Inferior parietal cortex (tissue), 1 donor: Measurements from ENCODE around the gene MRPS18B.
A peak's percentile ranks its signal among the peaks of the same experiment; 100 is the strongest.

ENCODE experiments used
- DNase-seq: peaks from one replicate; pipeline ENCODE4 v3.0.0-alpha.2; 2016; ENCODE audit errors: extremely low spot score

Gene MRPS18B

DNA sequence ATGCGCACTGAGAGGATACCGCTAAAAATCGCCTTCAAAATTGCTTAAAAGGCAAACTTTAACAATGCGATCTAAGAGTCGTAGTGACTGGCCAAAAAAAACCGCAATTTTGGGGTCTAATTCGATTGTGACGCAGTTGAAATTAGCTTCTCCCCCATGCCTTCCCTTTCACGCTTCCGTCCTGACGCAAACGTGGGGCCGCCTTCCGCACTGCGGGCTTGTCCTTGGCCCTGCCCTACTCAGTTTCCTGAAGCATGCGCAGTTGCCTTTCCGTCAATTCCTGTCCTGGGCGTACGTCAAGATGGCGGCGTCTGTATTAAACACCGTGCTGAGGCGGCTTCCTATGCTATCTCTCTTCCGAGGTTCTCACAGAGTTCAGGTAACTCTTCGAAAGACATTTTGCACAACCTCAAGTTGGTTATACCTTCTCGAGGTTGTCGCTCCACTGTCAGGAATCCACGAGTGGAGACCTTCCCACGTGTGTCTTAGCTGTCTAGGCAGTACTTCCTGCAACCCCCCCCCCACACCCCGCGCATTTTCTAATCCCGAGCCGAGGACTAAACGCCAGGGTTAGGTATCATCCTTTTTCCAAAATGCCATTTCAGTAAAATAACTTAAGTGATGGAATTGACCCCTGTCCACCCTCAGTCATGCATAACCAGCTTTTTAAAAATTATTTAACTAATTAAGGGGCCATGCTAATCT lies at the start of gene MRPS18B:
Gene MRPS18B (plus strand): TSS at position 276 of the 705 bp plus-strand sequence. CDS start 26 bp downstream, at position 302.
- peak; percentile 99 for DNase-seq

DNA sequence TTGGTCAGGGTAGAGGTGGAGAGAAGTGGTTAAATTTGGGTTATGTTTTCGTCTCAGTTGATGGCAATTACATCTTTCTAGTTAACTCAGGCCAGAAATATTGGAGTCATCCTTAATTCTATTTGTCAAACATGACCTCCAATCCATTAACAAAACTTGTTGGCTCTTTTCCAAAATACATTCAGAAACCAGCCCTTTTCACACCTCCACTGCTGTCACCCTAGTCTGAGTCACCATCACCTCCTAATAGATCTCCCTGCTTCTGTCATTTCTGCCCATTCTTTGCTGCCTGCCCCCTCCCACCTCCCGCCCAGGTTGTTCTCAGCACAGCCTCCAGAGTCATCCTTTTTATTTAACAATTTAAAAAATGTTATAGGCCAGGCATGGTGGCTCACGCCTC lies 49.4 kb upstream of the MRPS18B start:
- no peak for DNase-seq

GRCh38 chr6:30570263-30570662 lies 47.4 kb upstream of the MRPS18B start:
- no peak for DNase-seq

GRCh38 chr6:30570740-30571074 lies 46.9 kb upstream of the MRPS18B start:
- no peak for DNase-seq

DNA sequence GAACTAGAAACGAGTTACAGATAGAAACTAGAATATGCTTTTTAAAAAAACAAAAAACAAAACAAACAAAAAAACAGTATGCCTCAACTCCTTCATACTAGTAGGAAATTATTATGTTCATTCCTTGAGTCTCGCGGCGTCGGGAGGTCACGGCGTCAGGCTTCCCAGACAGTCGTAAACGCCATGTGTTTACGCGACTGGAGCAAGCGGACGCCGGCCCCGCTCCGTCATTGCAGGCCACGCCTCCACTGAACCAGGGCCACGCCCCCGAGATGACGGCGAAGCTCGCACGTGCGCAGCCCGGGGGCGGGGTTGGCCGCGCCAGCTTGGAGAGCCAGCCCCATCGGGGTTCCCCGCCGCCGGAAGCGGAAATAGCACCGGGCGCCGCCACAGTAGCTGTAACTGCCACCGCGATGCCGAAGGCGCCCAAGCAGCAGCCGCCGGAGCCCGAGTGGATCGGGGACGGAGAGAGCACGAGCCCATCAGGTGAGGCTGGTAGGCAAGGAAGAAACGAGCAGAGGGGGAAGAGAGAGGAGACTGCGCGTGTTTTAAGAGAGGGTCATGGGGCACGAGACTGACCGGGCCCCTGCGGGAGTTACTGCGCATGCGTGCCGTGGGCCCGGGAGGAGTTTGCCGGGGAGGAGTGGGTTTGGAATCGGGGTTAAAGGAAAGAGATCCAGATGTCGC lies 46.4 kb upstream of the MRPS18B start, which contains the start of gene ABCF1:
Gene ABCF1 (plus strand): TSS at position 368 of the 687 bp plus-strand sequence. CDS start 46 bp downstream, at position 414.
- DNase-seq, result peak; percentile 97

GRCh38 chr6:30571762-30572082 lies 45.9 kb upstream of the MRPS18B start:
- no peak for DNase-seq

DNA sequence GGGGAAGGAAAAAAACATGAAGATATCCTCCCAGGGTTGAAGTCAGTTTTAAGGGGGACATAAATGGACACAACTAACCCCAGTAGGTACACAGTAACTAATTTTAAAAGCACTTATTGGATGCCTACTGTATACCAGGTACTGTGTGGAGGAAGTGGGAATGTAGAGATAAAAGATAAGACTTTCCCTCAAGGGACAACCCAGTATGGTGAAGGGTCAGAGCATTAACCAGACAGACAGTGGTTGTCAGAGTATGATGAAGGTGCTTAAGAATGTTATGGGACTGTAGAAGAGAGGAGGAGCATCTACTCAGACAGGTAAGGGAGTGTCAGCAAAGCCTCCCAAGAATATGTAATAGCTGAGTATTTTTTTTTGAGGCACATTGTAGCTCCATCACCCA lies 45.5 kb upstream of the MRPS18B start:
- DNase-seq, result no peak

- no peak for DNase-seq
Measured at GRCh38 chr6:30573113-30573512, 44.5 kb upstream of the MRPS18B start.

GRCh38 chr6:30578051-30578450 lies 39.6 kb upstream of the MRPS18B start:
- no peak for DNase-seq

GRCh38 chr6:30583921-30584320 lies 33.7 kb upstream of the MRPS18B start:
- no peak for DNase-seq

GRCh38 chr6:30589754-30590358 lies 27.8 kb upstream of the MRPS18B start:
- DNase-seq, result no peak

GRCh38 chr6:30590509-30590908 lies 27.1 kb upstream of the MRPS18B start:
- no peak for DNase-seq

DNA sequence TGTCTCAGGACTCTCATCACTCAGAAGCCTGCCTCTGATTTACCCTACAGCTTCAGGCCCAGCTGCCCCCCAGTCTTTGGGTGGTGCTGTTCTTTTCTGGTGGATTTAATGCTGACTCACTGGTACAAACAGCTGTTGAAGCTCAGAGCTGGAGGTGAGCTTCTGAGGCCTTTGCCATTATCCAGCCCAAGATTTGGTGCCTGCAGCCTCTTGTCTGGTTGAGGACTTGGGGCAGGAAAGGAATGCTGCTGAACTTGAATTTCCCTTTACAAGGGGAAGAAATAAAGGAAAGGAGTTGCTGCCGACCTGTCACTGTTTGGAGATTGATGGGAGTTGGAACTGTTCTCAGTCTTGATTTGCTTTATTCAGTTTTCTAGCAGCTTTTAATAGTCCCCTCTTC lies 26.6 kb upstream of the MRPS18B start:
- no peak for DNase-seq

DNA sequence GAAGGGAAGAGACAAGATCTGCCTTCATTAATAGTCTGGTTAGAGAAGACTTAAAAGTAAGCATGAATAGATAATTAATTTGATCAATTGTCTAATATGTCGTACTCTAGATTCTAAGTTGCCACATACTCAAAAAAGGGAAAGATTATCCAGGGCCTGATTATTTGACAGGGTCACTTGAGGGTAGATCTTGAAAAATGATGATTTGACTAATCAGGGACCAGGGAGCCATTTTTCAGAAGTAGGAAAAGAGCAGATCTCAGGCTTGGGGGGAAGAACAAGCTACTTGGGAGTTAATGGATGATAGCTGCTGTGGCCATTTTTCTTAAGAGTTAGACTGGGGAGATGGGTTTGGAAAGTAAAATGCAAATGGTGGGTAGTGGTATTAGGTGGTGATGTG lies 25.4 kb upstream of the MRPS18B start:
- no peak for DNase-seq

DNA sequence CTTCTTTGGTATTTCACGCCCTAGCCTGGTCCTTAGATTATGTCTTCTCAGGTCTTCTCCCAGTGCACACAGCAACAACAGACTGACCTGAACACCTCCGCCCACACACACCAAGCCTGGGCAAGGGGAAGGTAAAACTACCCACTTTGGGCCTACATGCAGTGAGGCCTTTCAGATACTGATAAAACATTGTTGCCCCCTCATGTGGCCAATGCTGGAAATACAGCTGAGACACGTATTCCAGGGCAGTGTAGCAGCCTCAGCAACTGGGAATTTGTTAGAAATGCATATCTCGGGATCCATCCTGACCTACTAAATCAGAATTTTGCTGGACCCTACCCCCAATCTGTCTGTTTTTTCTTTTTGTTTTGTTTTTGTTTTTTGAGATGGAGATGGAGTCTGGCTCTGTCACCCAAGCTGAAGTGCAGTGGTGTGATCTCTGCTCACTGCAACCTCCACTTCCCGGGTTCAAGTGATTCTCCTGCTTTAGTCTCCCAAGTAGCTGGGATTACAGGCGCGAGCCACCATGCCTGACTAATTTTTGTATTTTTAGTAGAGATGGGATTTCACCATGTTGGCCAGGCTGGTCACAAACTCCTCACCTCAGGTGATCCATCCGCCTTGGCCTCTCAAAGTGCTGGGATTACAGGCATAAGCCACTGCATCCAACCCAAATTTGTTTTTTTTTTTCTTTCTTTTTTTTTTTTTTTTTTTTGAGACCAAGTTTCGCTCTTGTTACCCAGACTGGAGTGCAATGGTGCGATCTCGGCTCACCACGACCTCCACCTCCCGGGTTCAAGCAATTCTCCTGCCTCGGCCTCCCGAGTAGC lies 20.1 kb upstream of the MRPS18B start:
- DNase-seq, result peak; percentile 85

- no peak for DNase-seq
Measured at GRCh38 chr6:30598912-30599624, 18.6 kb upstream of the MRPS18B start.

DNA sequence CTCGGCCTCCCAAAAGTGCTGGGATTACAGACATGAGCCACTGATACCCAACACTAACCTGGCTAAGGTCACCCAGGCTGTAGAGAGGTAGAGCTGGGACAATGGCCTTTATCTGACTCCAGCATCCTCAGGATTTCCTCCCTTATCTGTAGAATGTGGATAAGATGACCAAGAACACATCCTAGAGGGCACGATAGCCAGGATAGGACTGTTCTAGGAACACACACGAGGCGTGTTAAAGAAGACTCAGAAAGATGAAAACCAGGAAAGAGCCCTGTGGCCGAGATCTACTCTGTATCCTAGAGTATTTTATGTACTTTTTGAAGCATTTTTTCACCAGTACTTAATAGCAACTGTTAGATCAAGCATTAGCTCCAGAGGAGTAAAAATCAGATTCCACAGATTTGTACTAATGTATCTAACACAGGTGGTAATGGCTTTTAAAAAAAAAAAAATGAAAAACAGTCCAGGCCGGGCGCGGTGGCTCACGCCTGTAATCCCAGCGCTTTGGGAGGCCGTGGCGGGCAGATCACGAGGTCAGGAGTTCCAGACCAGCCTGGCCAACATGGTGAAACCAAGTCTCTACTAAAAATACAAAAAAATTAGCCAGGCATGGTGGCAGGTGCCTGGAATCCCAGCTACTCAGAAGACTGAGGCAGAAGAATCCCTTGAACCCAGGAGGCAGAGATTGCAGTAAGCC lies 17.9 kb upstream of the MRPS18B start:
- DNase-seq, result no peak

DNA sequence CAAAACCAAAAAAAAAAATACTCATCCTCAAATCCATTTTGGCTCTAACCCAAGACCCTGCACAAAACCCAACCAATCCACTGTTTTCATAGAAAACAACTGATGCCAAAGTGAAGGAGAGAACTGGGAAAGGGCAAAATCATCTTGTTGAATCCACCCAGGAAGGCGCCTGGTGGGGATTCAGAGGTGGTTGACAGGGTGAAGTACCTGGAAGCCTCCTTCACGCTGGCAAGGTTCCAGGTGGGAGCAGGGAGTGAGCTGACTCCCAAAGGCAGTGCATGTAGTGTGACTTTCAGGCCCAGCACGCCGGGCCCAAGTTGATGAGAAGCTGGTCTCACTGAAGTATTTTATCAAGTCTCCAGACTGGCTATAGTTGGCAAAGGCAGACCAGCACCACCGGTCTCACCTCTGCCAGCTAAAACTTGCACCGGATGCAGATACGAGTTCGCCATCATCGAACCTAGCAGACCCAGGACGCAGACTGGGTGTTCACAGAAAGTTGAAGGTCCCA lies 17.1 kb upstream of the MRPS18B start:
- no peak for DNase-seq

GRCh38 chr6:30601436-30601814 lies 16.2 kb upstream of the MRPS18B start:
- no peak for DNase-seq

GRCh38 chr6:30601815-30602641 lies 15.6 kb upstream of the MRPS18B start:
- DNase-seq, result no peak
